WERI-Rb-1 (cell line): ENCODE results near the gene BNIPL.

Source experiments
- DNase-seq: peaks from one replicate; pipeline ENCODE4 v3.0.0-alpha.2; 2020
- H3K27ac ChIP-seq: fragments of 250-450 bp; sonication (Bioruptor Pico); 2 replicates; pipeline ENCODE4 v1.5.1; 2020; ENCODE audit warnings: mild to moderate bottlenecking, moderate library complexity
- H3K27me3 ChIP-seq: fragments of 250-450 bp; sonication (Bioruptor Pico); 2 replicates; pipeline ENCODE4 v1.5.1; 2021; ENCODE audit warnings: mild to moderate bottlenecking, low read depth, moderate library complexity; ENCODE audit not compliant: insufficient read depth, severe bottlenecking
- H3K36me3 ChIP-seq: fragments of 250-450 bp; sonication (Bioruptor Pico); 2 replicates; pipeline ENCODE4 v1.5.1; 2020; ENCODE audit warnings: mild to moderate bottlenecking, moderate library complexity
- H3K4me3 ChIP-seq: 2 replicates; pipeline ENCODE4 v1.5.1; 2011; ENCODE audit warnings: low read depth, mild to moderate bottlenecking, control low read depth, low read length
- H3K9me3 ChIP-seq: fragments of 250-450 bp; sonication (Bioruptor Pico); 2 replicates; pipeline ENCODE4 v1.5.1; 2021; ENCODE audit warnings: mild to moderate bottlenecking, moderate library complexity; ENCODE audit not compliant: severe bottlenecking
- CTCF ChIP-seq: IDR thresholded peaks from 2 replicates; pipeline ENCODE4 v1.5.1; 2011; ENCODE audit warnings: low read depth, mild to moderate bottlenecking, control low read depth, inconsistent platforms, low read length

BNIPL gene

DNA sequence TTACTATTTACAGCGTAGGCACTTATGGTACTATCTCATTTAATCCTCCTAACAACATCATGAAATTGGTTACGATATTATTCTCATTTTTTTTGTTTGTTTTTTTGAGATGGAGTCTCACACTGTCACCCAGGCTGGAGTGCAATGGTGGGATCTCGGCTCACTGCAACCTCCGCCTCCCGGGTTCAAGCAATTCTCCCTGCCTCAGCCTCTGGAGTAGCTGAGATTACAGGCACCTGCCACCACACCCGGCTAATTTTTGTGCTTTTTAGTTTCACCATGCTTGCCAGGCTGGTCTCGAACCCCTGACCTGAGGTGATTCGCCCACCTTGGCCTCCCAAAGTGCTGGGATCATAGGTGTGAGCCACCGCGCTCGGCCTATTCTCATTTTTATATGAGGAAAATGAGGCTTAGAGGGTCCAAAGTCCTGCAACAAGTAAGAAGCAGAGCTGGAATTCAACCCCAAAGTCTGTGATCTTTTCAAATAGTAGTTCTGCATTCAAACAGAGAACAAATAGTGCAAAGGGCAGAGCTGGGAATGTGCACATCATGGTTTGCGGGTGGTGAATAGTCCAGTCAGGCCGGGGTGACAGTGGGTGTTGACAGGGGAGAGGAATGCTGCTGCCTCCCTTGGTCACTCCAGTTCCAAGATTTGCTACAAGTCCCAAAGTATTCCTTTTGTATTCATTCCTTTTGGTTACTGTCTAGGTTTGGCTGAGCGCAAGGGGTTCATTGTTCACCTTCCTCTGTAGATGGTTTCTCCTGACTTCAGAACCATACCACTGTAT, 23.5 kb upstream of the BNIPL start:
- H3K4me3 ChIP-seq, result no peak overlapping the region
- H3K9me3 ChIP-seq, result no peaks in the 10 kb centered on the region
- H3K27ac ChIP-seq, result no peak overlapping the region
- DNase-seq, result no peak
- H3K36me3 ChIP-seq, result peaks cover 16% of the 10 kb centered on the region
- no peak for TF ChIP-seq CTCF
- H3K27me3 ChIP-seq, result no peaks in the 10 kb centered on the region

- no peaks in the 10 kb centered on the region for H3K27me3 ChIP-seq
- no peaks in the 10 kb centered on the region for H3K9me3 ChIP-seq
- no peak for TF ChIP-seq CTCF
- H3K36me3 ChIP-seq, result peaks cover 22% of the 10 kb centered on the region
- DNase-seq, result no peak
- H3K4me3 ChIP-seq, result no peak overlapping the region
- no peak overlapping the region for H3K27ac ChIP-seq
These were observed 22.9 kb upstream of the BNIPL start for GRCh38 chr1:151013518-151013917.

- H3K4me3 ChIP-seq, result no peak overlapping the region
- no peaks in the 10 kb centered on the region for H3K9me3 ChIP-seq
- TF ChIP-seq CTCF, result peak; percentile 99
- peaks cover 75% of the 10 kb centered on the region for H3K36me3 ChIP-seq
- peak; percentile 97 for DNase-seq
- no peak overlapping the region for H3K27ac ChIP-seq
- H3K27me3 ChIP-seq, result no peaks in the 10 kb centered on the region
These were observed 11.7 kb upstream of the BNIPL start for GRCh38 chr1:151024540-151025146.

GRCh38 chr1:151026460-151026859, 9.9 kb upstream of the BNIPL start:
- Histone ChIP-seq H3K36me3 (peaks cover 85% of the 10 kb centered on the region), H3K27ac (no peak overlapping the region), H3K4me3 (no peak overlapping the region), H3K9me3 (no peaks in the 10 kb centered on the region), H3K27me3 (no peaks in the 10 kb centered on the region)
- no peak for TF ChIP-seq CTCF
- no peak for DNase-seq

DNA sequence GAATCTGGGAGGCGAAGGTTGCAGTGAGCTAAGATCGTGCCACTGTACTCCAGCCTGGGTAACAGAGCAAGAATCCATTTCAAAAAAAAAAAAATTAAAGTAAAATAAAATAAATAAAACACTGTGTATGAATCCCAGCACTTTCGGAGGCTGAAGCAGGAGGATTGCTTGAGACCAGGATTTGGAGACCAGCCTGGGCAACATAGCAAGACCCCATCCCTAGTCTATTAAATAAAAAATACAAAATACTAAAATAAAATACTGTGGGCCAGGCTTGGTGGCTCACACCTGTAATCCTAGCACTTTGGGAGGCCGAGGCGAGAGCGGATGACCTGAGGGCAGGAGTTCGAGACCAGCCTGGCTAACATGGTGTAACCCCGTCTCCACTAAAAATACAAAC, 4.2 kb upstream of the BNIPL start:
- no peak for DNase-seq
- no peak for TF ChIP-seq CTCF
- peaks cover 82% of the 10 kb centered on the region for H3K36me3 ChIP-seq
- no peaks in the 10 kb centered on the region for H3K9me3 ChIP-seq
- H3K27me3 ChIP-seq, result no peaks in the 10 kb centered on the region
- no peak overlapping the region for H3K4me3 ChIP-seq
- H3K27ac ChIP-seq, result no peak overlapping the region
